Renal cortex interstitium (tissue), 11 donors: ENCODE measurements around the gene KRTAP9-2. TPM values are rescaled to one million over a fixed set of nuclear protein-coding genes. Genes with fewer than 3 reads are reported as not detected.
"Not testable (repeated sequence)": the region's sequence is repeated elsewhere in the genome, so short reads cannot be mapped to it uniquely, and the experiment has no call there.

Experiments
- DNase-seq, 11 donors: peaks; one replicate each; pipeline ENCODE4 v3.0.0-alpha.2; 2013; ENCODE audit warnings: low read depth in 9 of 11, low spot score in 4 of 11; ENCODE audit errors: extremely low read depth in 1 of 11
- polyA plus RNA-seq, 3 donors: library from polyadenylated mRNA; unstranded; fragments of 120-200 nt; gene quantifications; one replicate each; pipeline ENCODE4 v1.2.1, GENCODE V29; 2013; ENCODE audit not compliant: insufficient read length in 3 of 3

Gene KRTAP9-2
- polyA plus RNA-seq, 3 donors, result not detected

DNA sequence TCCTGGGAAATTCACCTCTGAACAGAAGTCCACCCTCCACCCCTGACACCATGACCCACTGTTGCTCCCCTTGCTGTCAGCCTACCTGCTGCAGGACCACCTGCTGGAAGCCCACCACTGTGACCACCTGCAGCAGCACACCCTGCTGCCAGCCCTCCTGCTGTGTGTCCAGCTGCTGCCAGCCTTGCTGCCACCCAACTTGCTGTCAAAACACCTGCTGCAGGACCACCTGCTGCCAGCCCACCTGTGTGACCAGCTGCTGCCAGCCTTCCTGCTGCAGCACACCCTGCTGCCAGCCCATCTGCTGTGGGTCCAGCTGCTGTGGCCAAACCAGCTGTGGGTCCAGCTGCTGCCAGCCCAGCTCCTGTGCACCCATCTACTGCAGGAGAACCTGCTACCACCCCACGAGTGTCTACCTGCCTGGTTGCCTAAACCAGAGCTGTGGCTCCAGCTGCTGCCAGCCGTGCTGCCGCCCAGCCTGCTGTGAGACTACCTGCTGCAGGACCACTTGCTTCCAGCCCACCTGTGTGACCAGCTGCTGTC, 49.3 kb downstream of the KRTAP9-2 start, which contains the start of gene KRTAP9-7:
KRTAP9-7 (plus strand) TSS at position 51 of the 543 bp plus-strand sequence; CDS start at position 51, 0 bp downstream.
- DNase-seq, result not testable (repeated sequence)

Other genes with a start within 250 kb of the KRTAP9-2 start
- not detected for gene KRT40, start 242.3 kb upstream of the KRTAP9-2 start, polyA plus RNA-seq
- gene KRTAP3-3, start 232.5 kb upstream of the KRTAP9-2 start, polyA plus RNA-seq, result not detected
- not detected for gene KRTAP3-2, start 226.7 kb upstream of the KRTAP9-2 start, polyA plus RNA-seq
- gene KRTAP3-1, start 217.5 kb upstream of the KRTAP9-2 start, polyA plus RNA-seq, result not detected
- gene KRTAP1-5, start 199.4 kb upstream of the KRTAP9-2 start, polyA plus RNA-seq, result not detected
- gene KRTAP1-4, start 196.5 kb upstream of the KRTAP9-2 start, polyA plus RNA-seq, result not detected
- not detected for gene KRTAP1-3, start 191.8 kb upstream of the KRTAP9-2 start, polyA plus RNA-seq
- gene KRTAP1-1, start 185.2 kb upstream of the KRTAP9-2 start, polyA plus RNA-seq, result not detected
- not detected for gene KRTAP2-1, start 179.3 kb upstream of the KRTAP9-2 start, polyA plus RNA-seq
- gene KRTAP2-2, start 171.4 kb upstream of the KRTAP9-2 start, polyA plus RNA-seq, result not detected
- gene KRTAP2-3, start 166.5 kb upstream of the KRTAP9-2 start, polyA plus RNA-seq, result not detected
- not detected for gene KRTAP2-4, start 160.8 kb upstream of the KRTAP9-2 start, polyA plus RNA-seq
- gene KRTAP4-7, start 142.5 kb upstream of the KRTAP9-2 start, polyA plus RNA-seq, result not detected
- gene KRTAP4-8, start 128.5 kb upstream of the KRTAP9-2 start, polyA plus RNA-seq, result not detected
- gene KRTAP4-16, start 124.4 kb upstream of the KRTAP9-2 start, polyA plus RNA-seq, result not detected
- not detected for gene KRTAP4-9, start 121.3 kb upstream of the KRTAP9-2 start, polyA plus RNA-seq
- gene KRTAP4-11, start 108.3 kb upstream of the KRTAP9-2 start, polyA plus RNA-seq, result not detected
- not detected for gene KRTAP4-12, start 102.5 kb upstream of the KRTAP9-2 start, polyA plus RNA-seq
- gene KRTAP4-6, start 86.1 kb upstream of the KRTAP9-2 start, polyA plus RNA-seq, result not detected
- not detected for gene KRTAP4-5, start 76.8 kb upstream of the KRTAP9-2 start, polyA plus RNA-seq
- gene KRTAP4-4, start 65.9 kb upstream of the KRTAP9-2 start, polyA plus RNA-seq, result not detected
- not detected for gene KRTAP4-3, start 58.4 kb upstream of the KRTAP9-2 start, polyA plus RNA-seq
- not detected for gene KRTAP4-2, start 48.4 kb upstream of the KRTAP9-2 start, polyA plus RNA-seq
- gene KRTAP4-1, start 41.7 kb upstream of the KRTAP9-2 start, polyA plus RNA-seq, result not detected
- gene KRTAP9-1, start 36.8 kb upstream of the KRTAP9-2 start, polyA plus RNA-seq, result not detected
- not detected for gene KRTAP9-3, start 5.8 kb downstream of the KRTAP9-2 start, polyA plus RNA-seq
- not detected for gene KRTAP9-8, start 11.4 kb downstream of the KRTAP9-2 start, polyA plus RNA-seq
- not detected for gene KRTAP9-4, start 23.0 kb downstream of the KRTAP9-2 start, polyA plus RNA-seq
- gene KRTAP9-9, start 28.7 kb downstream of the KRTAP9-2 start, polyA plus RNA-seq, result not detected
- under 1 TPM in 1 of 3 donors, not detected in 2; 0.19 TPM for gene KRTAP9-6, start 38.7 kb downstream of the KRTAP9-2 start, polyA plus RNA-seq
- gene KRTAP9-7, start 49.0 kb downstream of the KRTAP9-2 start, polyA plus RNA-seq, result not detected
- gene KRTAP29-1, start 76.2 kb downstream of the KRTAP9-2 start, polyA plus RNA-seq, result not detected
- not detected for gene KRTAP16-1, start 82.7 kb downstream of the KRTAP9-2 start, polyA plus RNA-seq
- under 1 TPM in 1 of 3 donors, not detected in 2; 0.17 TPM for gene KRTAP17-1, start 89.1 kb downstream of the KRTAP9-2 start, polyA plus RNA-seq
- gene KRT33A, start 124.2 kb downstream of the KRTAP9-2 start, polyA plus RNA-seq, result not detected
- gene KRT33B, start 143.2 kb downstream of the KRTAP9-2 start, polyA plus RNA-seq, result not detected
- gene KRT34, start 155.7 kb downstream of the KRTAP9-2 start, polyA plus RNA-seq, result not detected
- gene KRT31, start 171.0 kb downstream of the KRTAP9-2 start, polyA plus RNA-seq, result not detected
- not detected for gene KRT37, start 197.9 kb downstream of the KRTAP9-2 start, polyA plus RNA-seq
- not detected for gene KRT38, start 214.3 kb downstream of the KRTAP9-2 start, polyA plus RNA-seq
- gene KRT32, start 240.7 kb downstream of the KRTAP9-2 start, polyA plus RNA-seq, result not detected